Calu3 (cell line): ENCODE results near the gene NR2C2AP. TPM values are rescaled to one million over a fixed set of nuclear protein-coding genes. Genes with fewer than 3 reads are reported as not detected.

ENCODE experiments used
- BruUV-seq: library from RNA; stranded (reverse); fragments of 400-500 nt; replicated peaks from 2 replicates; lab custom pipeline; 2021; lab: Mats Ljungman, UMichigan
- CTCF ChIA-PET: fragments of 300-600 bp; sonication (Branson Sonifier 250); formaldehyde crosslinking; loops from one replicate; lab custom pipeline; 2022; ENCODE audit warnings: antibody characterized with exemption; lab: Charles Lee
- DNase-seq: peaks from one replicate; pipeline ENCODE4 v3.0.0; 2022
- H3K27ac Mint-ChIP-seq: one replicate; pipeline ENCODE4 v1.8.0; 2022; ENCODE audit warnings: mixed read lengths; ENCODE audit not compliant: unreplicated experiment
- H3K27me3 Mint-ChIP-seq: one replicate; pipeline ENCODE4 v1.8.0; 2022; ENCODE audit warnings: mixed read lengths; ENCODE audit not compliant: unreplicated experiment
- H3K36me3 Mint-ChIP-seq: one replicate; pipeline ENCODE4 v1.8.0; 2022; ENCODE audit warnings: mild to moderate bottlenecking, moderate library complexity, mixed read lengths; ENCODE audit not compliant: insufficient read depth, unreplicated experiment
- H3K4me1 Mint-ChIP-seq: one replicate; pipeline ENCODE4 v1.8.0; 2022; ENCODE audit warnings: mild to moderate bottlenecking, low read depth, mixed read lengths; ENCODE audit not compliant: unreplicated experiment
- H3K4me3 Mint-ChIP-seq: one replicate; pipeline ENCODE4 v1.8.0; 2022; ENCODE audit warnings: mild to moderate bottlenecking, low read depth, moderate library complexity, mixed read lengths; ENCODE audit not compliant: unreplicated experiment
- H3K9me3 Mint-ChIP-seq: one replicate; pipeline ENCODE4 v1.8.0; 2022; ENCODE audit warnings: low read depth, mixed read lengths; ENCODE audit not compliant: unreplicated experiment
- CTCF ChIP-seq: fragments of 200-600 bp; IDR thresholded peaks from one replicate; pipeline ENCODE4 v1.8.0; 2022; ENCODE audit warnings: antibody characterized with exemption; ENCODE audit not compliant: unreplicated experiment
- intact Hi-C: fragments of 100-400 bp; cut with micrococcal nuclease; formaldehyde crosslinking; loops from one replicate; pipeline ENCODE4 v1.10.0; 2022; ENCODE audit not compliant: unreplicated experiment
- total RNA-seq: library from RNA; stranded (reverse); gene quantifications from 2 replicates; pipeline ENCODE4 v1.2.3, GENCODE V29; 2022

Gene NR2C2AP
- total RNA-seq, 1 experiment from 2014 or later: 20.6 TPM

- CTCF ChIA-PET: no interaction called here
- H3K36me3 Mint-ChIP-seq: no peaks in the 10 kb centered on the region
- no peak within 1 kb of the TSS for H3K4me3 Mint-ChIP-seq
Measured at GRCh38 chr19:19211499-19212420, 8.5 kb upstream of the NR2C2AP start, which contains the start of gene NCAN. NCAN (plus strand) TSS chr19:19211958; CDS start chr19:19216954, 4,996 bp downstream.

GRCh38 chr19:19209372-19209771 is 6.2 kb upstream of the NR2C2AP start:
- intact Hi-C loops: no loop called here
- H3K4me1 Mint-ChIP-seq: no peaks in the 10 kb centered on the region
- CTCF ChIA-PET: interaction anchor here (0.7 kb wide), 1 partner anchor 64 kb away, joined by 3 read pairs; no protein-coding TSS in a partner anchor
- H3K9me3 Mint-ChIP-seq: no peaks in the 10 kb centered on the region
- peaks cover 67% of the 10 kb centered on the region for H3K27me3 Mint-ChIP-seq
- DNase-seq: no peak
- no TSS peak for BruUV-seq
- H3K27ac Mint-ChIP-seq: no peak overlapping the region
- H3K36me3 Mint-ChIP-seq: no peaks in the 10 kb centered on the region
- no peak for TF ChIP-seq CTCF
- no peak overlapping the region for H3K4me3 Mint-ChIP-seq

More at GRCh38 chr19:19211499-19212420, 8.5 kb upstream of the NR2C2AP start, which contains the start of gene NCAN:
- no peak for DNase-seq
- no TSS peak for BruUV-seq
- no peaks in the 10 kb centered on the region for H3K9me3 Mint-ChIP-seq
- intact Hi-C loops: no loop called here
- no peaks in the 10 kb centered on the region for H3K4me1 Mint-ChIP-seq
- H3K27ac Mint-ChIP-seq: no peak within 1 kb of the TSS
- peaks cover 66% of the 10 kb centered on the region for H3K27me3 Mint-ChIP-seq
- no peak for TF ChIP-seq CTCF

- CTCF ChIA-PET: interaction anchor here (0.6 kb wide), 1 partner anchor 12 kb away, joined by 5 read pairs; no protein-coding TSS in a partner anchor
- no TSS peak for BruUV-seq
- Mint-ChIP-seq H3K27me3 (peaks cover 52% of the 10 kb centered on the region), H3K4me1 (no peaks in the 10 kb centered on the region), H3K27ac (no peak overlapping the region), H3K9me3 (no peaks in the 10 kb centered on the region), H3K36me3 (peaks cover 8% of the 10 kb centered on the region), H3K4me3 (no peak overlapping the region)
- intact Hi-C loops: no loop called here
- no peak for DNase-seq
- no peak for TF ChIP-seq CTCF
Measured at GRCh38 chr19:19207637-19208572, 4.7 kb upstream of the NR2C2AP start.

- intact Hi-C loops: no loop called here
- Mint-ChIP-seq H3K36me3 (peaks cover 18% of the 10 kb centered on the region), H3K27me3 (peaks cover 42% of the 10 kb centered on the region), H3K4me3 (no peak overlapping the region), H3K4me1 (no peaks in the 10 kb centered on the region), H3K27ac (no peak overlapping the region), H3K9me3 (no peaks in the 10 kb centered on the region)
- DNase-seq: no peak
- CTCF ChIA-PET: no interaction called here
- no peak for TF ChIP-seq CTCF
- no TSS peak for BruUV-seq
Measured at GRCh38 chr19:19206938-19207337, 3.7 kb upstream of the NR2C2AP start.
